Mucosa of descending colon (tissue), 3 donors: Measurements from ENCODE around the gene NINJ2. TPM values are rescaled to one million over a fixed set of nuclear protein-coding genes. Genes with fewer than 3 reads are reported as not detected.
A peak's percentile ranks its signal among the peaks of the same experiment; 100 is the strongest.

Source experiments
- ATAC-seq: fragments of 200-7000 bp; cut with Tn5 transposase; one replicate; pipeline ENCODE4 v1.9.1; 2020; ENCODE audit warnings: mild to moderate bottlenecking, moderate library complexity
- DNase-seq, 3 donors: peaks; one replicate each; pipeline ENCODE4 v3.0.0-alpha.2; 2020
- H3K36me3 ChIP-seq: fragments of 200-600 bp; one replicate; pipeline ENCODE4 v1.8.0; 2021; ENCODE audit warnings: low read depth, mild to moderate bottlenecking
- H3K4me1 ChIP-seq: fragments of 200-600 bp; one replicate; pipeline ENCODE4 v1.8.0; 2021; ENCODE audit warnings: low read depth, mild to moderate bottlenecking
- H3K4me3 ChIP-seq: fragments of 200-600 bp; one replicate; pipeline ENCODE4 v1.8.0; 2021; ENCODE audit warnings: mild to moderate bottlenecking
- H3K9me3 ChIP-seq: fragments of 200-600 bp; one replicate; pipeline ENCODE4 v1.8.0; 2021; ENCODE audit warnings: mild to moderate bottlenecking
- CTCF ChIP-seq: fragments of 200-600 bp; IDR thresholded peaks from one replicate; pipeline ENCODE4 v1.8.0; 2022; ENCODE audit warnings: antibody characterized with exemption, mild to moderate bottlenecking
- intact Hi-C, 2 donors: fragments of 100-400 bp; cut with DNase I in 1 of 2; cut with micrococcal nuclease in 1 of 2; formaldehyde crosslinking; loops; one replicate each; pipeline versions ENCODE4 v1.11.0 to v1.11.1; 2022; cut with DNase I, micrococcal nuclease
- total RNA-seq, 3 donors: library from RNA; stranded (reverse); fragmentation: NEBNext Ultra II Directional in 2 of 3; extraction: Animal tissue kit (Norgen Biotek cat#: 25700) in 2 of 3; gene quantifications; one replicate each; pipeline versions ENCODE4 v1.2.1 to v1.2.4, GENCODE V29; 2021 to 2023
- donor health status: DM: no; HTN: no; CAD: no; lungs with moderate emphysema.
- donor health status: DM: no; HTN: no; CAD: no.
- donor health status: DM: no; HTN: yes; CAD: no.

The NINJ2 gene
- total RNA-seq, 3 donors from 2014 or later, result 3.6 to 5.2 (median 3.8) TPM

- Histone ChIP-seq H3K4me3 (no peak overlapping the region), H3K36me3 (no peaks in the 10 kb centered on the region), H3K4me1 (no peaks in the 10 kb centered on the region), H3K9me3 (no peaks in the 10 kb centered on the region)
- DNase-seq (no peak), ATAC-seq (no peak)
- intact Hi-C loops, result no loop called here
- no peak for TF ChIP-seq CTCF
These were observed 15.8 kb upstream of the NINJ2 start for GRCh38 chr12:678747-679712.

GRCh38 chr12:675562-675961 is 12.3 kb upstream of the NINJ2 start:
- Histone ChIP-seq H3K36me3 (no peaks in the 10 kb centered on the region), H3K4me3 (no peak overlapping the region), H3K4me1 (no peaks in the 10 kb centered on the region), H3K9me3 (no peaks in the 10 kb centered on the region)
- ATAC-seq (no peak), DNase-seq (no peak)
- no peak for TF ChIP-seq CTCF
- intact Hi-C loops, result no loop called here

GRCh38 chr12:674272-674781 is 11.1 kb upstream of the NINJ2 start:
- DNase-seq (peak in 1 of 3 donors; percentile 8), ATAC-seq (peak; percentile 79)

GRCh38 chr12:673849-674248 is 10.6 kb upstream of the NINJ2 start:
- Histone ChIP-seq H3K9me3 (no peaks in the 10 kb centered on the region), H3K36me3 (no peaks in the 10 kb centered on the region), H3K4me1 (no peaks in the 10 kb centered on the region), H3K4me3 (no peak overlapping the region)
- DNase-seq (no peak), ATAC-seq (no peak)
- intact Hi-C loops, result no loop called here
- no peak for TF ChIP-seq CTCF

More at GRCh38 chr12:674272-674781, 11.1 kb upstream of the NINJ2 start:
- intact Hi-C loops, result no loop called here
- Histone ChIP-seq H3K4me1 (no peaks in the 10 kb centered on the region), H3K4me3 (no peak overlapping the region), H3K36me3 (no peaks in the 10 kb centered on the region), H3K9me3 (no peaks in the 10 kb centered on the region)
- TF ChIP-seq CTCF, result no peak

GRCh38 chr12:669576-669945 is 6.3 kb upstream of the NINJ2 start:
- no peak for ATAC-seq
- no peak for TF ChIP-seq CTCF
- Histone ChIP-seq H3K9me3 (no peaks in the 10 kb centered on the region), H3K36me3 (no peaks in the 10 kb centered on the region), H3K4me3 (no peak overlapping the region), H3K4me1 (no peaks in the 10 kb centered on the region)
- intact Hi-C loops, result no loop called here
- DNase-seq, result no peak
